Measurements from ENCODE around the gene MYBBP1A. TPM values are rescaled to one million over a fixed set of nuclear protein-coding genes. Genes with fewer than 3 reads are reported as not detected.

MYBBP1A gene
- total and polyA plus RNA-seq, 2 experiments from 2014 or later = 42.4 to 56.4 TPM

DNA sequence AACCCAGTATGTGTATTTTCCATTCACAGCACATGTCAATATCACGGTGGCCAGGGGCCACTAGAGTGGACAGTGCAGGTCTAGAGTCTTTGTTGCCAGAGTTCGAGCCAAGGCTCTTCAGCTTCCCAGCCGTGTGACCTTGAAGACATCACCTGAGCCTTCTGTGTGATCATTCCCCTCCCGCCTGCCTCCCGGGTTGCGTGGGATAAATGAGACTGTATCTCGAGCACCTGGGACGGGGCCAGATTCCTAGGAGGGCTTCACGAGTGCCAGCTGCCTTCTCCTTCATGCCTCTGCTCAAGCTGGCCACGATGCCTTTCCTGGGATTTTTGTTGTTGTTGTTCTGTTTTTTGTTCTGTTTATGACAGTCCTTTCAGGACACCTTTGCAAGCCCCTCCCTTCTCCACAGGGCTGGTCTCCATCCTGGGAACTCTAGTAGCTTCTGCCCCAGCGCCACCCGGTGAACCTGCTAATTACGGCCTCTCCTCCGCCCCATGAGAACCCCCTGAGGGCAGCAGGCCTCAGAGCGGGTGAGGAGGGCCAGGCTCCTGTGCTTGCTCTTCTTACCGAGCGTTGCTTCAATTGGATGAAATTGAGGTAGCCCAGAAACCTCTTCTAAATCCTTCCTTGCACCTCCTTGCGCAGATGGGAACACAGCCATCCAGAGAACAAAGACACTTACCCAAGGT lies 52.6 kb downstream of the MYBBP1A start:
- in situ Hi-C loops (cut with MboI) = no loop called here
- TF ChIP-seq EZH2 (IDR thresholded peaks at IDR 0.05; ENCODE audit: insufficient read depth, poor library complexity, severe bottlenecking) = no peak
- no peak for TF ChIP-seq EZH2phosphoT487 (IDR thresholded peaks at IDR 0.05; ENCODE audit: insufficient read depth, low read depth)
- H3K9me2 ChIP-seq (ENCODE audit: insufficient read depth) = no peaks in the 10 kb centered on the region

GRCh38 chr17:4501295-4501949 lies 53.8 kb downstream of the MYBBP1A start:
- no peak for DNase-seq
- in situ Hi-C loops (cut with MboI) = no loop called here
- Histone ChIP-seq H3K9me3 (ENCODE audit: low read depth) (no peaks in the 10 kb centered on the region), H3K9ac (no peak overlapping the region), H3K4me1 (ENCODE audit: insufficient read depth) (no peaks in the 10 kb centered on the region), H3K4me3 (no peak overlapping the region), H3K9me2 (ENCODE audit: insufficient read depth) (no peaks in the 10 kb centered on the region), H4K20me1 (ENCODE audit: insufficient read depth) (no peaks in the 10 kb centered on the region), H3K36me3 (ENCODE audit: low read depth) (no peaks in the 10 kb centered on the region), H3K4me2 (ENCODE audit: unreplicated experiment) (no peak overlapping the region), H2AFZ (no peak overlapping the region), H3K27me3 (replicated peaks; ENCODE audit: insufficient read depth) (peaks cover 62% of the 10 kb centered on the region), H3K79me2 (ENCODE audit: insufficient read depth) (no peaks in the 10 kb centered on the region), H3K27ac (no peak overlapping the region), H3F3A (ENCODE audit: insufficient read depth) (no peaks in the 10 kb centered on the region)
- TF ChIP-seq EZH2 (IDR thresholded peaks at IDR 0.05; ENCODE audit: insufficient read depth, poor library complexity, severe bottlenecking) = no peak
- no peak for TF ChIP-seq EZH2phosphoT487 (IDR thresholded peaks at IDR 0.05; ENCODE audit: insufficient read depth, low read depth)
- WGBS, 2 experiments (ENCODE audit: low coverage in 1 of 2, low lambda C conversion rate in 2 of 2, missing lambda C conversion rate in 2 of 2) = 0 to 2% methylated on average over 3 of the region's 3 CpGs

More for the DNA sequence above, 52.6 kb downstream of the MYBBP1A start:
- peaks cover 56% of the 10 kb centered on the region for H3K27me3 ChIP-seq (replicated peaks; ENCODE audit: insufficient read depth)
- H3K4me2 ChIP-seq (ENCODE audit: unreplicated experiment) = no peak overlapping the region
- no peaks in the 10 kb centered on the region for H3K4me1 ChIP-seq (ENCODE audit: insufficient read depth)
- no peaks in the 10 kb centered on the region for H4K20me1 ChIP-seq (ENCODE audit: insufficient read depth)
- 36 to 39% methylated on average over 18 of the region's 18 CpGs for WGBS, 2 experiments (ENCODE audit: low coverage in 1 of 2, low lambda C conversion rate in 2 of 2, missing lambda C conversion rate in 2 of 2)
- H3K4me3 ChIP-seq = no peak overlapping the region
- no peak overlapping the region for H3K9ac ChIP-seq
- H3F3A ChIP-seq (ENCODE audit: insufficient read depth) = no peaks in the 10 kb centered on the region
- H2AFZ ChIP-seq = no peak overlapping the region
- H3K27ac ChIP-seq = no peak overlapping the region
- H3K9me3 ChIP-seq (ENCODE audit: low read depth) = no peaks in the 10 kb centered on the region
- no peaks in the 10 kb centered on the region for H3K36me3 ChIP-seq (ENCODE audit: low read depth)
- DNase-seq = no peak
- no peaks in the 10 kb centered on the region for H3K79me2 ChIP-seq (ENCODE audit: insufficient read depth)

GRCh38 chr17:4500191-4500571 lies 55.0 kb downstream of the MYBBP1A start:
- Histone ChIP-seq H3K4me1 (ENCODE audit: insufficient read depth) (no peaks in the 10 kb centered on the region), H3K4me3 (no peak overlapping the region), H3K27me3 (replicated peaks; ENCODE audit: insufficient read depth) (peaks cover 62% of the 10 kb centered on the region), H3K4me2 (ENCODE audit: unreplicated experiment) (no peak overlapping the region), H3K9me3 (ENCODE audit: low read depth) (no peaks in the 10 kb centered on the region), H3K9ac (no peak overlapping the region), H2AFZ (no peak overlapping the region), H3F3A (ENCODE audit: insufficient read depth) (no peaks in the 10 kb centered on the region), H3K36me3 (ENCODE audit: low read depth) (no peaks in the 10 kb centered on the region), H4K20me1 (ENCODE audit: insufficient read depth) (no peaks in the 10 kb centered on the region), H3K27ac (no peak overlapping the region), H3K79me2 (ENCODE audit: insufficient read depth) (no peaks in the 10 kb centered on the region), H3K9me2 (ENCODE audit: insufficient read depth) (no peaks in the 10 kb centered on the region)
- no peak for DNase-seq
- in situ Hi-C loops (cut with MboI) = no loop called here
- WGBS, 2 experiments (ENCODE audit: low coverage in 1 of 2, low lambda C conversion rate in 2 of 2, missing lambda C conversion rate in 2 of 2) = 15 to 17% methylated on average over 7 of the region's 7 CpGs
- TF ChIP-seq EZH2 (IDR thresholded peaks at IDR 0.05; ENCODE audit: insufficient read depth, poor library complexity, severe bottlenecking) = no peak
- no peak for TF ChIP-seq EZH2phosphoT487 (IDR thresholded peaks at IDR 0.05; ENCODE audit: insufficient read depth, low read depth)

- no peak overlapping the region for H3K9ac ChIP-seq
- no peaks in the 10 kb centered on the region for H4K20me1 ChIP-seq (ENCODE audit: insufficient read depth)
- H3K27ac ChIP-seq = no peak overlapping the region
- in situ Hi-C loops (cut with MboI) = no loop called here
- H3F3A ChIP-seq (ENCODE audit: insufficient read depth) = no peaks in the 10 kb centered on the region
- no peak for TF ChIP-seq EZH2phosphoT487 (IDR thresholded peaks at IDR 0.05; ENCODE audit: insufficient read depth, low read depth)
- TF ChIP-seq EZH2 (IDR thresholded peaks at IDR 0.05; ENCODE audit: insufficient read depth, poor library complexity, severe bottlenecking) = no peak
- H3K9me3 ChIP-seq (ENCODE audit: low read depth) = no peaks in the 10 kb centered on the region
- H3K9me2 ChIP-seq (ENCODE audit: insufficient read depth) = no peaks in the 10 kb centered on the region
- no peak for DNase-seq
- no peak overlapping the region for H3K4me3 ChIP-seq
- H3K4me1 ChIP-seq (ENCODE audit: insufficient read depth) = no peaks in the 10 kb centered on the region
- no peak overlapping the region for H3K4me2 ChIP-seq (ENCODE audit: unreplicated experiment)
- no peaks in the 10 kb centered on the region for H3K36me3 ChIP-seq (ENCODE audit: low read depth)
- H3K79me2 ChIP-seq (ENCODE audit: insufficient read depth) = no peaks in the 10 kb centered on the region
- WGBS, 2 experiments (ENCODE audit: low coverage in 1 of 2, low lambda C conversion rate in 2 of 2, missing lambda C conversion rate in 2 of 2) = 2% methylated on average over 40 to 51 of the region's 53 CpGs
- no peak overlapping the region for H2AFZ ChIP-seq
- peaks cover 60% of the 10 kb centered on the region for H3K27me3 ChIP-seq (replicated peaks; ENCODE audit: insufficient read depth)
Measured at GRCh38 chr17:4499431-4500190, 55.6 kb downstream of the MYBBP1A start.

Data from GM23248 (cell line).